ENCODE data around the gene PHEX. TPM values are rescaled to one million over a fixed set of nuclear protein-coding genes. Genes with fewer than 3 reads are reported as not detected.

The PHEX gene
- total RNA-seq, 1 experiment from 2014 or later: 0.27 TPM

- no peaks in the 10 kb centered on the region for H3K27me3 ChIP-seq (ENCODE audit: insufficient read depth, low read length)
- H3K9me3 ChIP-seq (ENCODE audit: control insufficient read depth in 1 of 2, insufficient read depth in 1 of 2, low read depth in 1 of 2, low read length in 2 of 2): no peaks in the 10 kb centered on the region
- H3K4me1 ChIP-seq (ENCODE audit: control insufficient read depth in 1 of 2, insufficient read depth in 2 of 2, low read length in 2 of 2): no peaks in the 10 kb centered on the region
- H3K9me2 ChIP-seq (ENCODE audit: insufficient read depth): no peaks in the 10 kb centered on the region
- no peak for DNase-seq (ENCODE audit: low read depth, low spot score)
- H3K4me2 ChIP-seq (ENCODE audit: low read length): no peak overlapping the region
- no peak overlapping the region for H3K4me3 ChIP-seq (replicated peaks in 1 of 2; ENCODE audit: low read depth in 1 of 2, low read length in 2 of 2)
- no peak overlapping the region for H2AFZ ChIP-seq (ENCODE audit: low read depth, low read length, poor library complexity, severe bottlenecking)
- H3K36me3 ChIP-seq (ENCODE audit: control insufficient read depth in 1 of 2, insufficient read depth in 2 of 2, low read length in 2 of 2): no peaks in the 10 kb centered on the region
- ChIA-PET CTCF (no interaction called here), POLR2A (no interaction called here), RAD21 (ENCODE audit: low non-redundant PET in 1 of 2, low total read pairs in 2 of 2, uncharacterized antibody in 2 of 2, unreplicated experiment in 2 of 2) (no interaction called here)
- BruUV-seq (replicated peaks): no TSS peak
- H3K79me2 ChIP-seq (ENCODE audit: insufficient read depth, low read length): no peaks in the 10 kb centered on the region
- H4K20me1 ChIP-seq (ENCODE audit: insufficient read depth): no peaks in the 10 kb centered on the region
- intact Hi-C loops (cut with micrococcal nuclease): no loop called here
- H3K27ac ChIP-seq (ENCODE audit: low read depth, low read length): no peak overlapping the region
- no peak for ATAC-seq
- H3K9ac ChIP-seq (ENCODE audit: low read length): no peak overlapping the region
- TF ChIP-seq JUND (IDR thresholded peaks at IDR 0.05): no peak
- no peak for TF ChIP-seq RAD21 (IDR thresholded peaks at IDR 0.05; ENCODE audit: low read depth)
- TF ChIP-seq YY1 (IDR thresholded peaks at IDR 0.05; ENCODE audit: extremely low read depth, insufficient replicate concordance, low read depth, low read length): no peak
- no peak for TF ChIP-seq ATF3 (IDR thresholded peaks at IDR 0.05)
- TF ChIP-seq EGR1 (IDR thresholded peaks at IDR 0.05; ENCODE audit: low read depth): no peak
- TF ChIP-seq ZFX (IDR thresholded peaks at IDR 0.05): no peak
- TF ChIP-seq FOSL1 (IDR thresholded peaks at IDR 0.05; ENCODE audit: low read depth): no peak
- no peak for TF ChIP-seq CTCF (IDR thresholded peaks at IDR 0.05 in 2 of 3, conservative IDR thresholded peaks at IDR 0.05 in 1 of 3; ENCODE audit: borderline replicate concordance in 1 of 3, insufficient read depth in 1 of 3, low read depth in 2 of 3, low read length in 2 of 3)
- TF ChIP-seq ELF1 (IDR thresholded peaks at IDR 0.05; ENCODE audit: borderline replicate concordance, low read depth): no peak
- no peak for TF ChIP-seq SP1 (IDR thresholded peaks at IDR 0.05; ENCODE audit: low read depth)
- TF ChIP-seq ZBTB33 (IDR thresholded peaks at IDR 0.05; ENCODE audit: extremely low read depth, insufficient replicate concordance, low read length): no peak
- no peak for TF ChIP-seq SRF (IDR thresholded peaks at IDR 0.05; ENCODE audit: low read depth)
- TF ChIP-seq SIN3A (IDR thresholded peaks at IDR 0.05; ENCODE audit: low read depth): no peak
- TF ChIP-seq MAX (IDR thresholded peaks at IDR 0.05): no peak
- TF ChIP-seq CBX3 (IDR thresholded peaks at IDR 0.05; ENCODE audit: low read depth): no peak
Measured at GRCh38 chrX:22033818-22034217, 1.7 kb downstream of the PHEX start.

Measured in HCT116 (cell line).